Skeletal muscle tissue (tissue), 4 donors: ENCODE data around the gene HCFC2. TPM values are rescaled to one million over a fixed set of nuclear protein-coding genes. Genes with fewer than 3 reads are reported as not detected.
"Not testable (repeated sequence)": the region's sequence is repeated elsewhere in the genome, so short reads cannot be mapped to it uniquely, and the experiment has no call there.

Source experiments
- H3K27ac ChIP-seq: one replicate; pipeline ENCODE4 v1.7.0; 2013; ENCODE audit warnings: mild to moderate bottlenecking, low read depth, low read length, inconsistent platforms
- H3K27me3 ChIP-seq, 3 donors: one replicate each; pipeline ENCODE4 v1.7.0; 2013; ENCODE audit warnings: low read length in 3 of 3; ENCODE audit not compliant: control insufficient read depth in 3 of 3, insufficient read depth in 3 of 3
- H3K36me3 ChIP-seq, 3 donors: one replicate each; pipeline ENCODE4 v1.7.0; 2013; ENCODE audit warnings: low read length in 3 of 3; ENCODE audit not compliant: control insufficient read depth in 3 of 3, insufficient read depth in 3 of 3
- H3K4me1 ChIP-seq, 3 donors: one replicate each; pipeline ENCODE4 v1.7.0; 2013; ENCODE audit warnings: low read length in 3 of 3, mild to moderate bottlenecking in 3 of 3; ENCODE audit not compliant: control insufficient read depth in 3 of 3, insufficient read depth in 3 of 3
- H3K4me3 ChIP-seq, 3 donors: one replicate each; pipeline ENCODE4 v1.7.0; 2013; ENCODE audit warnings: low read length in 3 of 3
- H3K9ac ChIP-seq, 3 donors: one replicate each; pipeline ENCODE4 v1.7.0; 2013; ENCODE audit warnings: low read length in 3 of 3, mild to moderate bottlenecking in 3 of 3, moderate library complexity in 2 of 3, low read depth in 1 of 3
- H3K9me3 ChIP-seq, 3 donors: one replicate each; pipeline ENCODE4 v1.7.0; 2013; ENCODE audit warnings: low read length in 3 of 3; ENCODE audit not compliant: control insufficient read depth in 3 of 3
- total RNA-seq: library from RNA; depleted of rRNA; stranded (reverse); fragments of >200 nt; gene quantifications from one replicate; pipeline ENCODE4 v1.2.3, GENCODE V29; 2014
- donor health status: Osteomylitis.

Gene HCFC2
- total RNA-seq = 32.9 TPM

- peak within 1 kb of the TSS; percentile 94 for H3K27ac ChIP-seq
- H3K27me3 ChIP-seq = no peaks in the 10 kb centered on the region
- H3K36me3 ChIP-seq = peaks cover 0 to 21% (median 4%) of the 10 kb centered on the region in 3 donors
- peaks cover 16 to 22% (median 19%) of the 10 kb centered on the region in 3 donors for H3K4me1 ChIP-seq
- peak within 1 kb of the TSS; percentile 90 to 97 (median 96) for H3K4me3 ChIP-seq
- peak within 1 kb of the TSS; percentile 89 to 95 (median 91) for H3K9ac ChIP-seq
- H3K9me3 ChIP-seq = no peaks in the 10 kb centered on the region
Measured at GRCh38 chr12:104064031-104064841, at the start of gene HCFC2. Gene HCFC2, plus strand, starts transcription at chr12:104064531. Its CDS starts 30 bp downstream, at chr12:104064561.

- not testable (repeated sequence) for H3K27me3 ChIP-seq, H3K9ac ChIP-seq, H3K4me3 ChIP-seq, H3K4me1 ChIP-seq, H3K36me3 ChIP-seq, H3K9me3 ChIP-seq, H3K27ac ChIP-seq
Measured at GRCh38 chr12:104021862-104022261, 42.5 kb upstream of the HCFC2 start.

GRCh38 chr12:104022786-104023185, 41.5 kb upstream of the HCFC2 start:
- H3K4me3 ChIP-seq = no peak overlapping the region
- H3K27me3 ChIP-seq = peaks cover 0 to 2% (median 0%) of the 10 kb centered on the region in 3 donors
- no peaks in the 10 kb centered on the region for H3K36me3 ChIP-seq
- H3K27ac ChIP-seq = no peak overlapping the region
- H3K4me1 ChIP-seq = no peaks in the 10 kb centered on the region
- no peak overlapping the region for H3K9ac ChIP-seq
- peaks cover 0 to 3% (median 0%) of the 10 kb centered on the region in 3 donors for H3K9me3 ChIP-seq

GRCh38 chr12:104023710-104024109, 40.6 kb upstream of the HCFC2 start:
- no peak overlapping the region for H3K9ac ChIP-seq
- peaks cover 0 to 3% (median 0%) of the 10 kb centered on the region in 3 donors for H3K9me3 ChIP-seq
- peaks cover 0 to 2% (median 0%) of the 10 kb centered on the region in 3 donors for H3K27me3 ChIP-seq
- no peak overlapping the region for H3K4me3 ChIP-seq
- no peaks in the 10 kb centered on the region for H3K4me1 ChIP-seq
- no peak overlapping the region for H3K27ac ChIP-seq
- H3K36me3 ChIP-seq = no peaks in the 10 kb centered on the region

- Histone ChIP-seq H3K9ac (no peak overlapping the region), H3K27ac (no peak overlapping the region), H3K36me3 (no peaks in the 10 kb centered on the region), H3K9me3 (peaks cover 0 to 3% (median 0%) of the 10 kb centered on the region in 3 donors), H3K4me1 (no peaks in the 10 kb centered on the region), H3K4me3 (no peak overlapping the region), H3K27me3 (peaks cover 0 to 2% (median 0%) of the 10 kb centered on the region in 3 donors)
Measured at GRCh38 chr12:104024348-104024747, 40.0 kb upstream of the HCFC2 start.

GRCh38 chr12:104025771-104026170, 38.6 kb upstream of the HCFC2 start:
- Histone ChIP-seq H3K27ac (no peak overlapping the region), H3K9me3 (peaks cover 0 to 3% (median 0%) of the 10 kb centered on the region in 3 donors)

GRCh38 chr12:104026841-104027599, 37.3 kb upstream of the HCFC2 start:
- no peak overlapping the region for H3K9ac ChIP-seq
- no peaks in the 10 kb centered on the region for H3K4me1 ChIP-seq
- no peaks in the 10 kb centered on the region for H3K27me3 ChIP-seq
- H3K9me3 ChIP-seq = peaks cover 0 to 3% (median 0%) of the 10 kb centered on the region in 3 donors
- no peaks in the 10 kb centered on the region for H3K36me3 ChIP-seq
- H3K4me3 ChIP-seq = no peak overlapping the region
- H3K27ac ChIP-seq = no peak overlapping the region

More at GRCh38 chr12:104025771-104026170, 38.6 kb upstream of the HCFC2 start:
- no peaks in the 10 kb centered on the region for H3K36me3 ChIP-seq
- H3K4me3 ChIP-seq = no peak overlapping the region
- H3K4me1 ChIP-seq = no peaks in the 10 kb centered on the region
- peaks cover 0 to 2% (median 0%) of the 10 kb centered on the region in 3 donors for H3K27me3 ChIP-seq
- H3K9ac ChIP-seq = no peak overlapping the region

- not testable (repeated sequence) for H3K27ac ChIP-seq, H3K4me1 ChIP-seq, H3K9ac ChIP-seq, H3K36me3 ChIP-seq, H3K4me3 ChIP-seq, H3K9me3 ChIP-seq, H3K27me3 ChIP-seq
Measured at GRCh38 chr12:104030596-104030995, 33.7 kb upstream of the HCFC2 start.

- H3K27me3 ChIP-seq, H3K9ac ChIP-seq, H3K9me3 ChIP-seq, H3K36me3 ChIP-seq, H3K4me3 ChIP-seq, H3K4me1 ChIP-seq, H3K27ac ChIP-seq: not testable (repeated sequence)
Measured at GRCh38 chr12:104036143-104036542, 28.2 kb upstream of the HCFC2 start.

GRCh38 chr12:104039769-104040168, 24.6 kb upstream of the HCFC2 start:
- not testable (repeated sequence) for H3K9ac ChIP-seq, H3K36me3 ChIP-seq, H3K9me3 ChIP-seq

More at GRCh38 chr12:104039769-104040168, 24.6 kb upstream of the HCFC2 start:
- not testable (repeated sequence) for H3K4me3 ChIP-seq, H3K27ac ChIP-seq, H3K27me3 ChIP-seq, H3K4me1 ChIP-seq
